Activated CD8-positive, alpha-beta T cell treated with anti-CD3 and anti-CD28 coated beads, Interleukin-2, amount 10 ng/mL, durations not matched to agents 7 days and 5 days (primary cell): Measurements from ENCODE around the gene TMEM41B. TPM values are rescaled to one million over a fixed set of nuclear protein-coding genes. Genes with fewer than 3 reads are reported as not detected.

Source experiments
- ATAC-seq: fragments of 150-1000 bp; cut with Tn5 transposase; one replicate; pipeline ENCODE4 v1.10.0; 2021; ENCODE audit warnings: moderate library complexity
- CTCF ChIA-PET: fragments of 350-600 bp; sonication (Branson Sonifier 250); formaldehyde crosslinking; loops from one replicate; lab custom pipeline; 2021; ENCODE audit warnings: antibody characterized with exemption; lab: Charles Lee
- POLR2A ChIA-PET: fragments of 350-600 bp; sonication (Branson Sonifier 250); formaldehyde crosslinking; loops from one replicate; lab custom pipeline; 2021; ENCODE audit warnings: antibody characterized with exemption; lab: Charles Lee
- DNase-seq: peaks from one replicate; pipeline ENCODE4 v3.0.0-alpha.2; 2020
- H3K27ac Mint-ChIP-seq: one replicate; pipeline ENCODE4 v1.8.0; 2021; ENCODE audit warnings: mild to moderate bottlenecking, mixed read lengths
- H3K27me3 Mint-ChIP-seq: one replicate; pipeline ENCODE4 v1.8.0; 2021; ENCODE audit warnings: low read depth, mixed read lengths
- H3K36me3 Mint-ChIP-seq: one replicate; pipeline ENCODE4 v1.8.0; 2021; ENCODE audit warnings: low read depth, mixed read lengths
- H3K4me1 Mint-ChIP-seq: one replicate; pipeline ENCODE4 v1.8.0; 2021; ENCODE audit warnings: low read depth, mixed read lengths
- H3K4me3 Mint-ChIP-seq: one replicate; pipeline ENCODE4 v1.8.0; 2021; ENCODE audit warnings: mild to moderate bottlenecking, mixed read lengths
- H3K9me3 Mint-ChIP-seq: one replicate; pipeline ENCODE4 v1.8.0; 2022; ENCODE audit warnings: mixed read lengths; ENCODE audit not compliant: insufficient read depth
- total RNA-seq, 2 experiments: library from RNA; stranded (reverse); gene quantifications; one replicate each; pipeline ENCODE4 v1.2.3, GENCODE V29; 2021

TMEM41B gene
- total RNA-seq, 2 experiments from 2014 or later = 32.7 to 32.8 TPM

- H3K4me3 Mint-ChIP-seq = no peak overlapping the region
- no peaks in the 10 kb centered on the region for H3K27me3 Mint-ChIP-seq
- POLR2A ChIA-PET = interaction anchor here (0.6 to 0.9 kb wide), 4 partner anchors 12 to 159 kb away, joined by 3 to 5 read pairs (median 3); partner anchors contain the start of gene ZNF143
- DNase-seq (no peak), ATAC-seq (no peak)
- H3K36me3 Mint-ChIP-seq = peaks cover 3% of the 10 kb centered on the region
- CTCF ChIA-PET = interaction anchor here (0.6 to 1.3 kb wide), 3 partner anchors 11 to 101 kb away, joined by 3 to 6 read pairs (median 3); no protein-coding TSS in a partner anchor
- no peaks in the 10 kb centered on the region for H3K9me3 Mint-ChIP-seq
- no peak overlapping the region for H3K27ac Mint-ChIP-seq
- H3K4me1 Mint-ChIP-seq = peaks cover 2% of the 10 kb centered on the region
Measured at GRCh38 chr11:9301720-9302119, 12.7 kb downstream of the TMEM41B start.

GRCh38 chr11:9293646-9294045, 20.7 kb downstream of the TMEM41B start:
- ATAC-seq = no peak
- ChIA-PET POLR2A (interaction anchor here (1.4 kb wide), 1 partner anchor 13 kb away, joined by 4 read pairs; no protein-coding TSS in a partner anchor), CTCF (interaction anchor here (0.7 kb wide), 1 partner anchor 213 kb away, joined by 3 read pairs; no protein-coding TSS in a partner anchor)
- Mint-ChIP-seq H3K4me1 (no peaks in the 10 kb centered on the region), H3K4me3 (no peak overlapping the region), H3K9me3 (no peaks in the 10 kb centered on the region), H3K27me3 (no peaks in the 10 kb centered on the region), H3K36me3 (peaks cover 18% of the 10 kb centered on the region), H3K27ac (no peak overlapping the region)
- no peak for DNase-seq

- peaks cover 6% of the 10 kb centered on the region for H3K4me1 Mint-ChIP-seq
- ChIA-PET CTCF (interaction anchor here (1.4 to 2.7 kb wide), 2 partner anchors 25 to 220 kb away, joined by 4 to 7 read pairs; no protein-coding TSS in a partner anchor), POLR2A (no interaction called here)
- ATAC-seq (no peak), DNase-seq (no peak)
- H3K27ac Mint-ChIP-seq = no peak overlapping the region
- H3K4me3 Mint-ChIP-seq = no peak overlapping the region
- no peaks in the 10 kb centered on the region for H3K9me3 Mint-ChIP-seq
- no peaks in the 10 kb centered on the region for H3K27me3 Mint-ChIP-seq
- H3K36me3 Mint-ChIP-seq = peaks cover 26% of the 10 kb centered on the region
Measured at GRCh38 chr11:9285850-9286587, 28.4 kb downstream of the TMEM41B start.

GRCh38 chr11:9280655-9281301, 33.6 kb downstream of the TMEM41B start:
- H3K27me3 Mint-ChIP-seq = no peaks in the 10 kb centered on the region
- peak overlapping the region; percentile 72 for H3K27ac Mint-ChIP-seq
- no peaks in the 10 kb centered on the region for H3K9me3 Mint-ChIP-seq
- ChIA-PET POLR2A (interaction anchor here (0.9 to 1.8 kb wide), 6 partner anchors 13 to 180 kb away, joined by 4 to 12 read pairs (median 5); partner anchors contain the start of genes IPO7 and ZNF143), CTCF (interaction anchor here (0.6 to 2.0 kb wide), 14 partner anchors 17 to 255 kb away, joined by 3 to 9 read pairs (median 4); no protein-coding TSS in a partner anchor)
- DNase-seq = peak; percentile 83
- peaks cover 26% of the 10 kb centered on the region for H3K36me3 Mint-ChIP-seq
- H3K4me1 Mint-ChIP-seq = peaks cover 20% of the 10 kb centered on the region
- ATAC-seq = peak; percentile 95
- peak overlapping the region; percentile 61 for H3K4me3 Mint-ChIP-seq

GRCh38 chr11:9277176-9277575, 37.2 kb downstream of the TMEM41B start:
- Mint-ChIP-seq H3K36me3 (peaks cover 19% of the 10 kb centered on the region), H3K27ac (no peak overlapping the region), H3K4me1 (peaks cover 25% of the 10 kb centered on the region), H3K27me3 (no peaks in the 10 kb centered on the region), H3K4me3 (no peak overlapping the region), H3K9me3 (no peaks in the 10 kb centered on the region)
- ChIA-PET CTCF (interaction anchor here (1.2 to 2.1 kb wide), 3 partner anchors 11 to 230 kb away, joined by 3 to 8 read pairs (median 4); no protein-coding TSS in a partner anchor), POLR2A (interaction anchor here (0.6 kb wide), 1 partner anchor 313 kb away, joined by 3 read pairs; no protein-coding TSS in a partner anchor)
- ATAC-seq (no peak), DNase-seq (no peak)

GRCh38 chr11:9276571-9276970, 37.8 kb downstream of the TMEM41B start:
- no peaks in the 10 kb centered on the region for H3K27me3 Mint-ChIP-seq
- POLR2A ChIA-PET = no interaction called here
- no peak for ATAC-seq
- CTCF ChIA-PET = interaction anchor here (2.1 kb wide), 1 partner anchor 230 kb away, joined by 8 read pairs; no protein-coding TSS in a partner anchor
- no peak overlapping the region for H3K27ac Mint-ChIP-seq
- DNase-seq = no peak
- H3K4me3 Mint-ChIP-seq = no peak overlapping the region
- H3K9me3 Mint-ChIP-seq = no peaks in the 10 kb centered on the region
- peaks cover 19% of the 10 kb centered on the region for H3K36me3 Mint-ChIP-seq
- H3K4me1 Mint-ChIP-seq = peaks cover 25% of the 10 kb centered on the region

- Mint-ChIP-seq H3K9me3 (no peaks in the 10 kb centered on the region), H3K4me3 (no peak overlapping the region), H3K4me1 (peaks cover 8% of the 10 kb centered on the region), H3K27me3 (no peaks in the 10 kb centered on the region), H3K36me3 (peaks cover 6% of the 10 kb centered on the region), H3K27ac (no peak overlapping the region)
- ATAC-seq = no peak
- CTCF ChIA-PET = interaction anchor here (1.0 kb wide), 1 partner anchor 137 kb away, joined by 3 read pairs; no protein-coding TSS in a partner anchor
- no peak for DNase-seq
- POLR2A ChIA-PET = no interaction called here
Measured at GRCh38 chr11:9274499-9275258, 39.7 kb downstream of the TMEM41B start.

- no peak overlapping the region for H3K4me3 Mint-ChIP-seq
- peaks cover 8% of the 10 kb centered on the region for H3K4me1 Mint-ChIP-seq
- H3K27me3 Mint-ChIP-seq = peaks cover 5% of the 10 kb centered on the region
- ChIA-PET CTCF (interaction anchor here (0.7 to 1.4 kb wide), 6 partner anchors 22 to 233 kb away, joined by 3 to 4 read pairs (median 3); no protein-coding TSS in a partner anchor), POLR2A (interaction anchor here (0.6 to 1.0 kb wide), 2 partner anchors 9 to 132 kb away, joined by 3 to 4 read pairs; no protein-coding TSS in a partner anchor)
- peaks cover 6% of the 10 kb centered on the region for H3K36me3 Mint-ChIP-seq
- H3K9me3 Mint-ChIP-seq = no peaks in the 10 kb centered on the region
- ATAC-seq (no peak), DNase-seq (no peak)
- H3K27ac Mint-ChIP-seq = no peak overlapping the region
Measured at GRCh38 chr11:9273376-9274336, 40.7 kb downstream of the TMEM41B start.

- peaks cover 19% of the 10 kb centered on the region for H3K4me1 Mint-ChIP-seq
- ChIA-PET POLR2A (no interaction called here), CTCF (no interaction called here)
- H3K9me3 Mint-ChIP-seq = no peaks in the 10 kb centered on the region
- no peak overlapping the region for H3K4me3 Mint-ChIP-seq
- no peaks in the 10 kb centered on the region for H3K36me3 Mint-ChIP-seq
- DNase-seq (no peak), ATAC-seq (no peak)
- H3K27me3 Mint-ChIP-seq = peaks cover 19% of the 10 kb centered on the region
- no peak overlapping the region for H3K27ac Mint-ChIP-seq
Measured at GRCh38 chr11:9269492-9270013, 44.8 kb downstream of the TMEM41B start.

- H3K4me3 Mint-ChIP-seq = no peak overlapping the region
- POLR2A ChIA-PET = interaction anchor here (1.4 kb wide), 1 partner anchor 193 kb away, joined by 3 read pairs; the partner anchor contains the start of gene ZNF143
- no peaks in the 10 kb centered on the region for H3K9me3 Mint-ChIP-seq
- ATAC-seq = no peak
- peaks cover 21% of the 10 kb centered on the region for H3K4me1 Mint-ChIP-seq
- peaks cover 19% of the 10 kb centered on the region for H3K27me3 Mint-ChIP-seq
- CTCF ChIA-PET = no interaction called here
- no peak overlapping the region for H3K27ac Mint-ChIP-seq
- peaks cover 9% of the 10 kb centered on the region for H3K36me3 Mint-ChIP-seq
- DNase-seq = no peak
Measured at GRCh38 chr11:9267680-9268079, 46.7 kb downstream of the TMEM41B start.
